Measurements from ENCODE around the gene KRTAP4-6.
A peak's percentile ranks its signal among the peaks of the same experiment; 100 is the strongest.
"Not testable (repeated sequence)": the region's sequence is repeated elsewhere in the genome, so short reads cannot be mapped to it uniquely, and the experiment has no call there.

The KRTAP4-6 gene

DNA sequence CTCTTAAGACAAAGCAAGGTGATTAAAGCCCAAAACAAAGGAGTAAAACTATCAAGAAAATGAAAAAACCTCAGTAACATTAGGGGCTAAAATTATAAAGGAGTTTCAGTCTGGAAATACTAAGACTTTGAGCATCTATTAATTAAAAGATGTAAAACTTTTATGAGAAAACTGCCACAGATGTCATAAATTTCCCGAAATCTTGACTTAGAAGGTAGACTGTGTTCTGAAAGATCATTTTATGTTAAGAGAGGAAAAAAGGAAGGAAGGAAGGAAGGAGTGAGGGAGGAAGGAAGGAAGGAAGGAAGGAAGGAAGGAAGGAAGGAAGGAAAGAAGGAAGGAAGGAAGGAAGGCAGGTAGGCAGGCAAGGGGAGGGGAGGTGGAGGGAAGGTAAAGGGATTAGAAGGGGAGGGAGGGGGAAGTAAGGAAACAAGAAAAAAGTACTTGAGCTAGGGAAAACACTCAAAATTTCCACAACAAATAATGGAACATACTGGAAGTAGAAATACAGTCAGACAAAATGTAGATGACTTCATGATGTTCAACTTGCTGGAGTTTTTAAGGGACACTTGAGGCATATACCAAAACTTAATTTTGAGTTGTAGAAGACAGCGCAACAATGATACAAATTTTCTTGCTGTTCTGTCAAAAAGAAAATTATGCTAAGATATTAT is 7.3 kb upstream of the KRTAP4-6 start:
- DNase-seq: no peak

DNA sequence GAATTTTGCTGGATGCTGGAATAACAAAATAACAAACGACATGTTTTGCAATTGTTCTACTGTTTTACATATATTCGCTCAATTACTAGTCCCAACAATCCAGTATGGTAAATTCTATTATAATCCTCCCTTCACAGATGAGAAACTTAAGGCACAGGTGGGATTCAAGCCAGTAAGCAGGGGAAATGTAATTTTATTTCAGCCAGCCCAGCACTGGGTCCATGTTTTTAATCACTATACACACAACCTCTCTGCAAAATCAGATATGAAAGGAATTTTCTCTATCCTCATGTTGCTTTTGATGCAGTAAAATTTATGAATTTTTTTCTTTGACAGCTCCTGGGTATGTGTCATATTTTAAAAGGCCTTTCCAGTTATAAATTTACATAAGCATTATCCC is 4.9 kb upstream of the KRTAP4-6 start:
- no peak for DNase-seq

DNA sequence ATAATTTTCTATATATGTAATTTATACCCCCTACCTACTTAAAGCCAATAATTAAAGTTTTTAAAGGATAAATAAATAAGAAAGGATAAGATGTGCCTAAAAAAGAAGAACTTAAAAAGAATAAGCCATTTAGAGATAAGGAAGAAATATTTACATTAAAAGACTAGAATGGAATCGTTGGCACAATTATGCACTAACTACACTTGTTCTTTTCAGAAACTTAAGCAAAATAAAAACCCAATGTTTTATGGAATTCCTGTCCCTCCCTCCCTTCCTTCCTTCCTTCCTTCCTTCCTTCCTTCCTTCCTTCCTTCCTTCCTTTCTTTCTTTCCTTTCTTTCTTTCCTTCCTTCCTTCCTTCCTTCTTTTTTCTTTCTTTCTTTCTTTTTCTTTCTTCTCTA is 4.5 kb upstream of the KRTAP4-6 start:
- no peak for DNase-seq

DNA sequence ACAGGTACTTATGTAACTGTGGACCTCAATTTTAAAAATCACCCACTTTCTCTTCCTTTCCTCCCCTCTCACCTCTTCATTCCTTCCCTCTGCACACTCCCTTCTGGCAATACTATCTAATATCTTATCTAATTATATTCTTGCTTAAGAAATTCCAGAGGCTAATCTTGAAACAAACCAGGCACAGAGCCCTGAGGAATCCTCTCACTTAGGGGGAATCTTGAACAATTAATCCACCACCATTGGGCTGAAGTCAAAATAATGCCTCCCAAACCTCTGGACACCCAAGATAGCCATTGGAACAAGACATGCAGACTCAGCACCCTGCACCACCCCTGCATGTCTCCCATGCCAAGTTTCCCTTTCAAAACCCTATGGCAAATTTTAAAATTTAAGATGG is 1.0 kb upstream of the KRTAP4-6 start:
- no peak for DNase-seq

DNA sequence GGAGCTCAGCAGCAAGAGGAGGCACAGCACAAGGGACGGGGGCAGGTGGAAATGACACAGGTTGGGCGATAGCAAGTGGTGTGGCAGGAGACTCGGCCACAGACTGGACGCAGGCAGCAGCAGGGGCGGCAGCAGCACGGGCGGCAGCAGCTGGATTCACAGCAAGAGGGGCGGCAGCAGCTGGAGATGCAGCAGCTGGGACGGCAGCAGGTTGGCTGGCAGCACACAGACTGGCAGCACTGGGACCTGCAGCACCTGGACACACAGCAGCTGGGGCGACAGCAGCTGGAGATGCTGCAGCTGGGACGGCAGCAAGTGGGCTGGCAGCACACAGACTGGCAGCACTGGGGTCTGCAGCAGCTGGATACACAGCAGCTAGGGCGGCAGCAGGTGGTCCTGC is 479 bp downstream of the KRTAP4-6 start:
- DNase-seq: not testable (repeated sequence)

DNA sequence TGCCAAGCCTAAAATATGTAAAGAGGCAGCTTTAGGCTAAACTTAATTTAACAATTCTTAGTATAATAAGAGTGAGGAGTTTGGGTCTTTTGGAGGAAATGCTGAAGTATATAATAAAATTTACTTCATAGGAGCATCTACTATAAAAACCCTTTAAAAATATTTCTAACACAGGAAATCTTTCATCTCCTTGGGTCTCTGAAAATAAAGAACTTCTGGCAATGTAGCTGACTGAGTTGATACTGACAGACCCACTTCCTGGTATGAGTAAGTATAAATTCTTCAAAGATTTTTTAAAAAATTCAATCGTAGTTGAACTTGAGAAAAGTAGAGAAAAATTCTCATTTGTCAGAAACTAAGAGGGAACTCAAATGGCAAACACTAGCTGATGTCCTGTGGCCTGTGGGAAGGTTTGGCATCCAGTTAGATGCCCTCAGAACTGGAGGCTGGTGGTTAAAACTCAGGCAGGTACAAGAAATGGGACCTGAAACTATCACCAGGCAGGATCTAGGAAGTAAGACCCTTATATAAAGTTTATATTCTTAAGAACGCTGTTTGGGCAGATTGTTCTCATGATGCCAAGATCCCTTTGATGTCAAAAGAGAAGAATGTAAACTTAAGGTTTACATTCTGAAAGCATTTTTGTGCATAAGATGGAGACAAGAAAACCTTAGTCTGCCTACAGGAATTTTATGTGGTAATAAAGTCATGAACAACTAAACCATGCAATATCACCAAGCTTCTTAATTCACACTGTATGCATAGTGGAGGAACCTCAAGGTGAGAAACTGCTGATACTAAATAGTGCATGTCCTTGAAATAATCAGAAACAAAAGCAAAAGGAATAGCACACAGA is 6.2 kb downstream of the KRTAP4-6 start:
- no peak for DNase-seq

DNA sequence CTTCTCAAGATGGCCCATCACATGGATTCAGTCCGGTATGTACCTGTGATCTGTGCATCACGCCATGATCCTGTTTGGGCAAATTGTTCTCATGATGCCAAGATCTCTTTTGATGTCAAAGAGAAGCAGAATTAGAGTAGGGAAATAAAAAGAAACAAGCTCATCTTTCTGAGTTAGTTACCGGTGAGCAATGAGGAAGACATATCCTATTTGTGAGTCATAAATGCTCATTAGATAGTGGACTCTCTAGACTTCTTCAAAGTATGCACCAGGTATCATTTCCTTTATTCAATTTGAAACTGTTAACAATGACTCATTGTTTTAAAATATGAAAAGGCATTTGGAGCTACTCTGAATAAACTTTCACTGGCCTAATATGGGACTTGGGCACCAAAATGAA is 8.4 kb downstream of the KRTAP4-6 start:
- DNase-seq: no peak

DNA sequence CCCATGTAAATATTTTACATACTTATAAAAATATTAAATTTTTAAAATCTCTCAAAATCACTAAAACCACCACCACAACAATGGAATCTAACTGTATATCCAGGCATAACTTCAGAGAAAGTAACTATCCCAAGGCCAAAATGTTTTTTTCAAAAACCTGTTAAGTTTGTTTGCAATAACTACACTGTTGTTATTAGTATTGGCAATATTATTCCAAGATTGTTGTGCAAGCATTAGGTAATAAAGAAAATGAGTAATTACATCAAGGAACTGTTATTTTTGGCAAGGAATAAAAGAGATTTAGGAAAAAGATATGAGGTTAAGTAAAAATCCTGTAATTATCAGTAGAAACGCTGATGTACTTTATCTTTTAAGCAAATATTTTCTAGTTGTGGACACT is 13.0 kb downstream of the KRTAP4-6 start:
- DNase-seq: no peak

DNA sequence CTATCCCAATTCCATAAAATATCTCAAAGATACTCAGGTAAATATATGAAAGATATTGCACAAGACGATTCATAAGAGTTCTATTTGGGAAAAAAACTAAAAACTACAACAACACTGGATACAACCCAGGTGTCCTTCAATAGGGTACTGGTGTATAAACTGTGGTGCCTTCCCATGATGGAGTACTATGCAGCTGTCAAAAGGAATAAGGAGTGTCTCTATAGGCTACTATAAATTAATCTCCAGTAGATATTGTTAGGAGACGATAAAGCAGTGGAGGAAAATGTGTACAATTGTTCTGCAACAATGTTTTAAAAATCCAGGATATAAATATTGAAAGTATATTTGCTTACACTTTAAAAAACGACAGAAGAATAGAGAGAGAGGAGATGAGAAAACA is 13.9 kb downstream of the KRTAP4-6 start:
- no peak for DNase-seq

DNA sequence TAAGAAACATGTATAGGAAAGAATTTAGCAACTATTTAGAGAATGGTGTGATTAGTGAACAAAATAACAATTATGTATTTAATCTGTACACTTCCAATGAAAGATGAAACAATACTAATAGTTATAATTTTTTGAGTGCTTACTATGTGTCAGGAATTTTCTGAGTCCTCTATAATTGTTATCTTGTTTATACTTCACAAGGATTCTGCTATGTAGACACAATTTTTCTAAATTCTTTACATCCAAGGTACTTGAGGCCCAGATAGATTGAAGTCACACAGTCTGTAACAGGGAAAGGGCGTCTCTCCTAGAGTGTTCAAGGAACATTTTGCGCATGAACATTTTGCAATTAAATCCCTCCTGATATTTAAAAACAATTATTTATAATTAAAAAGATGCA is 15.3 kb downstream of the KRTAP4-6 start:
- no peak for DNase-seq

DNA sequence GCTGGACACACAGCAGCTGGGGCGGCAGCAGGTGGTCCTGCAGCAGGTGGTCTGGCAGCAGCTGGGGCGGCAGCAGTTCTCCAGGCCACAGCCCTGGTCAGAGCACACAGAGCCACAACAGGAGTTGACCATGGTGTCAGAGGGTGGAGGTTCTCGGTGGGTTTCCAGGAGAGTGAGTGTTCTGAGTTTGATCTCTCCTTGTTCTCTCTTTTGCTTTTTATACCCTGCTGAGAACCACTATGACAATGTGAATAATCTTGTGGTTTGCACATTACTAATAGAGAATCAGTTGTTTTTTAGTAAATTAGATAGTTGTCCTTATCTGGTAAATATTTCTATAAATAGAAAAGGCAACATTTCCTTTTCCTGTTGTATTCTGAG is 16.4 kb downstream of the KRTAP4-6 start, which contains the start of gene KRTAP4-12:
KRTAP4-12 (minus strand) TSS at position 192 of the 381 bp plus-strand sequence; CDS start at position 132, 60 bp downstream.
- DNase-seq: not testable (repeated sequence)

DNA sequence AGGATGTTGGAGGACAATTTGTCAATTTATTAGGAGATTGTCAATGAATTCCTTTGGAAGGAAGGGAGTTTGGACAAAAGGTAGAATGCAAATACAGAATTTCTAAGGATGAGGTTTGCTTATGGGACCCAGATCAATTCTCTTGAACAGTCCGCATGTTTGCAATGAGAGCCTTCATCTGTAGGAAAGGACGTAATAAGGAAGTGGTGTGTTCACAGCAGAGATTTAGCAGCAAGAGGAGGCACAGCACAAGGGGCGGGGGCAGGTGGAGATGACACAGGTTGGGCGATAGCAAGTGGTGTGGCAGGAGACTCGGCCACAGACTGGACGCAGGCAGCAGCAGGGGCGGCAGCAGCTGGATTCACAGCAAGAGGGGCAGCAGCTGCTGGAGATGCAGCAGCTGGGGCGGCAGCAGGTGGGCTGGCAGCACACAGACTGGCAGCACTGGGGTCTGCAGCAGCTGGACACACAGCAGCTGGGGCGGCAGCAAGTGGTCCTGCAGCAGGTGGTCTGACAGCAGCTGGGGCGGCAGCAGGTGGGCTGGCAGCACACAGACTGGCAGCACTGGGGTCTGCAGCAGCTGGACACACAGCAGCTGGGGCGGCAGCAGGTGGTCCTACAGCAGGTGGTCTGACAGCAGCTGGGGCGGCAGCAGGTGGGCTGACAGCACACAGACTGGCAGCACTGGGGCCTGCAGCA is 16.9 kb downstream of the KRTAP4-6 start:
- DNase-seq: not testable (repeated sequence)

DNA sequence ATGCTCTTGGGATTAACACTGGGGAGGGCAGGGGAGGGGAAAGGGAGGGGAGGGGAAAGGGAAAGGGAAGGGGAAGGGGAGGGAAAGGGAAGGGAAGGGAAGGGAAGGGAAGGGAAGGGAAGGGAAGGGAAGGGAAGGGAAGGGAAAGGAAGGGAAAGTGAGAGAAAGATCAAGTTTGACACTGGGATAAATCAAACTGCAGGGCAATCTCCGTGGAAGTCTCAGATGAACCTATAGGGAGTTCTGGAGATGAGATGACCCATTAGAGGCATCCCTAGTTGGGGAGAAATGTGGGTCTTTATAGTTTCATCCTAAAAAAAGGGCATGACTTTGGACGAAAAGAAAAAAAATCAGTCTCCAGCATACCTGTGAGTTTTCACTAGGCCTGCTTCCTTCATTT is 18.6 kb downstream of the KRTAP4-6 start:
- no peak for DNase-seq

DNA sequence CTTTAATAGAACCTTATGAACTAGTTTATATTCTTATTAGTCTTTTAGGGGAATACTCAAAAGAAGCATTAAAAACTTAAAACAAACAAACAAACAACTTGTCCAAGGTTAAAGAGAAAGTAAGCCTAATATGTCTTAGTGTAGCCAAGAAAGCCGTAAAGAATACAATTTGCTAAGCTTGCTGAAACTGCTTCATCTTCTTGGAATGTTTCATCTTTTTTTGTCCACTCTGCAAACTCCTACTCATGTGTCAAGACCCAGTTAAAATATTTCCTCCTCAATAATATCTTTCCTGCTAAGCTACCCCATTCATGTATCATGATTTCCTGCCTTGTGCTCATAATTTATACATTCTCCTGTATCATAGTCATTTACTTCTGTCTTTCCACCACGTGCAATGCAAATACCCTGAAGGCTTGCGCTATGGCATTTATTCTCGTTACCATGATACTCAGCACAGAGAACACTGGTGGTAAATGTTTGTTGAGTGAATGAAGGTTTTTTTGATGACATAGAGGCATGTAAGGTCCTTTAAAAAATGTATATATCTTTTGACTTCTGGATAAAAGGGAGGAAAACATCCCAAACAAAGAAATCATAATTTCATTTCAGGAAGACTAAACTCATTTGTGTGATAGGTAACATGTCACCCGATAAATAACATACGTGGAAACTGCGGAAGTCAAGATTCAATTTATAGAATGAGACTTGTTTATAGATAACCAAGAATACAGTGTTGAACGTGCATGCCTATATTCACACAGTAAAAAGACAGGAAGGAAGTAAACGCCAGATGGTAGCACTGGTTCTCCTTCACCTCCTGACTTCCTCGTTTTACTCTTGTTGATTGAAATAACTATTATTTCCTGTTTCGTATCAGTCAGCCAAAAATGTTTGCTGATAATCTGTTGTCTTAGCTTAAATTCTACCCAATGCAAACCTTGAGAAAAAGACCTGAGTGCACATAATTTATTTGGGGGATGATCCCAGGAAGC is 20.4 kb downstream of the KRTAP4-6 start:
- DNase-seq: peak; percentile 2 to 23

DNA sequence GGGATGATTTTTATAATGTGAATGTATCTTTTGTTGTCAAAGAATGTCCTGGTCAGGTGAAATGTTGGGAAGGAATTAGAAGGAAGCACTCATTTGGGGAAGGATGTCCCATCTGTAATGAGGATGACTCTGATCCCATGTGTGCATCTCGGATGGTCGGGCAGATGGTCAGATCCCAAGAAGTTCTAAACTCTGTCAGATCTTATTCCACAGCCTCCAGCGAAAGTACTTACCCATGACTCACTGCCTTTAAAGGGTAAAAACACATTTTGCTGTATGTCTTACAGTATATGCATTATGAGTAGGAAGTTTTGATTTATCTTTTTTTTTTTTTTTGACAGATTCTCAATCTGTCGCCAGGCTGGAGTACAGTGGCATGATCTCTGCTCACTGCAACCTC is 21.6 kb downstream of the KRTAP4-6 start:
- no peak for DNase-seq

DNA sequence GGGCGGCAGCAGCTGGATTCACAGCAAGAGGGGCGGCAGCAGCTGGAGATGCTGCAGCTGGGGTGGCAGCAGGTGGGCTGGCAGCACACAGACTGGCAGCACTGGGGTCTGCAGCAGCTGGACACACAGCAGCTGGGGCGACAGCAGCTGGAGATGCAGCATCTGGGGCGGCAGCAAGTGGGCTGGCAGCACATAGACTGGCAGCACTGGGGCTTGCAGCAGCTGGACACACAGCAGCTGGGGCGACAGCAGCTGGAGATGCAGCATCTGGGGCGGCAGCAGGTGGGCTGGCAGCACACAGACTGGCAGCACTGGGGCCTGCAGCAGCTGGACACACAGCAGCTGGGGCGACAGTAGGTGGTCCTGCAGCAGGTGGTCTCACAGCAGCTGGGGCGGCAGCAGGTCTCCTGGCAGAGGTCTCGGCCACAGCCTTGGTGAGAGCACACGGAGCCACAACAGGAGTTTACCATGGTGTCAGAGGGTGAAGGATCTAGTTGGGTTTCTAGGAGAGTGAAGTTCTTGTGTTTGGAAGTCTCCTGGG is 22.4 kb downstream of the KRTAP4-6 start, which contains the start of gene KRTAP4-11:
KRTAP4-11 (minus strand) TSS at position 528 of the 541 bp plus-strand sequence; CDS start at position 470, 58 bp downstream.
- not testable (repeated sequence) for DNase-seq

DNA sequence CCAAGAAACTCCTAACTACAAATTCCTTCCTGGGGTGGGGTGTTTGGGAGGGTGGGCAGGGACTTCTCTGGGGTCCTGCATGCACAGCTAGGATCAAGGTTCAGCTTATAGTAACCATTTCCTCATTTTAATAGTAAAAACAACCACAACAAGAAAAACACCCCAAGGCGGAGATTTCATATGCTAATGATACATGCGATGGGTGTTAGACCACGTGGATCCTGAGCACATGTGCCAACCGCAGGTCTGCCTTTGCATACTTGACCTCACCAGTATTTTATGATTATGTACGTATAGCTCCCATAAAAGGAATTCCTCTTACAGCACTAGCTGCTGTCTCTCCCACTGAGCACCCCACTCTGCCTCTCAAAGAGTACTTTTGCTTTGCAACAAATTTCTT is 24.0 kb downstream of the KRTAP4-6 start:
- DNase-seq: peak; percentile 31 to 48

DNA sequence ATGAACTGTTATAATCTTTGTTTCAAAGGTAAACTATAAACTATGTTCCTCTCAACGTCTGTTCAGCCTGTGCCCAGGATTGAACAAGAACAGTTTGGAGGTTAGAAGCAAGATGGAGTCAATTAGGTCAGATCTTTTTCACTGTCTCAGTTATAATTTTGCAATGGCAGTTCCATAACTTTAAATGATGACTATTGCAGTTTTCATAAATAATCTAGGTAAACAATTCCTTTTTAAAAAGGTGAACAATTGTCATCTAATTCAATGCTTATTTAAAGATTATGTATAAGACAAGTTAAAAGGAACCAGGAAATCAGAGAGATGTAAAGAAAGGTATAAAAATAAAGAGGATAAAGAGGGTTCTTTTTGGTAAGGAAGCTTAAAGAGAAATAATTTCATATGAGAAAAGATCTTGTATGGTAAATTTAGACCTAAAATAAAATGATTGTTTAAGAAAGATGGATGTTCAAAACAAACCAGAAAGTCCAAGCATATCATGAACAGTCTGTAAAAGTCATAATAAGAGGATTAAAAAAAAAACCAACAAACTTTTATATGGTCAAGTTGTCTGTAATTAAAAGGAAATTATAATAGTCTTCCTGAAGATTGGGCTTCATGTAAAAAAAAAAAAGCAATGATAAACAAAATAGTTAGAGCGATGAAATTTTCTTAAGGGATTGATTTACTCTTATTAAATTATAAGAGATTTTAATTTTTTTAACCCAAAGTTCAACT is 29.0 kb downstream of the KRTAP4-6 start:
- no peak for DNase-seq

DNA sequence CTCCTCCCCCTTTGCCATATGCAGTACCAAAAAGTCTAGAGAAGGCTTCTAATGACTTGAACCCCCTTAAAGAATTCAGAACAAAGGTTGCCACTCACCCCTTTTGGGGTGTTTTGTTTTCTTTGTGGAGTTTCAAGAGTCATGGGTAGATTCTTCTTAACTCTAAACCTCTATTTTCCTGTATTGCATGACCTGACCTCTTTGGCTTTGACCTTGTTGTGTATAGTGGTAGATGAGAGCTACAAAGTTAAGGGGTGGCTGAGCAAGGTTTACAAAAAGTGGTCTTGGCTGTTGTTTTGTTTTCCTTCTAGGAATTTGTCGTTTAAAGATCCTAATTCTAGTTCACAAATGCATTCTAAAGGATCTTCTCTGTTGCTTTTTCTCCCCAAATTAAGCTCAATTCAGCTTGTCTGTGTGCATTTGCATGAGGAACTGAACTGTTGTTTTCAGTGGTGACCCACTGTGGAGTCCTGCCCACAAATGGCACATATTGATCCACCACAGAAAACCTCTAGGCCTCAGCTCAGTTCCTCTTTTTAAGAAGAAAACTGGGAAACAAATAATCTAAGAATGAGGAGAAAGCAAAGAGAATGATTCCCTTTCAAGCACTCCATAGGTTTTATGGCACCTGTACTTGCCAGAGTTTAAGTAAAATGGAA is 31.5 kb downstream of the KRTAP4-6 start:
- DNase-seq: not testable (repeated sequence)

DNA sequence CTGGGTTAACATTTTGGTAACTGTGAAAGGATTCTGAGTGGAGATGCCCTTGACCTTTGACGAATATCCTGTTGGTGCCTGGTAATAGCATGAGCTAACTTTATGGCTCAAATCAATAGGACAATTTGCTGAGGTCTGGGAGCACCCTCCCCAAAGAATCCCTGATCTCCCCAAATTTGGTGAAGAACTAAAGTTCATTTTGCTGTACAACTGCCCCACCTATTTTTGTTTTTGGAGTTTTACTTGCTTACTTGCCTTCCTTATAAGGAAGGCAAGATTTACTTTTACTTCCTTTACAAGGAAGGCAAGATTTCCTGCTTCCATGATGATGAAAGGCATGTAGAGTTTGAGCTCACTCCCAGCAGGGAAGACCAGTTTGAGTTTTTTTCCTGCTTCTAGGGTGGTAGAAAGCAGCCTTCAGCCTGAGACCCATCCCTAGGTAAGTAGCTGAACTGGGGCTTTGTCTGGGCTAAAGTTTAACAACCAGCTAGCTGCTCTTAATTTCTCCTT is 32.3 kb downstream of the KRTAP4-6 start:
- no peak for DNase-seq

All from inflammatory macrophage (primary cell).